D721Med (cell line): ENCODE data around the gene REC8.

Source experiments
- DNase-seq: peaks from one replicate; pipeline ENCODE4 v3.0.0; 2011; ENCODE audit warnings: low spot score; ENCODE audit not compliant: insufficient read length
- FAIRE-seq: peaks from 2 replicates; lab custom pipeline; 2011; peaks lifted over from hg19 to GRCh38; lab: Jason Lieb, UNC
- CTCF ChIP-seq: IDR thresholded peaks from 2 replicates; pipeline ENCODE4 v1.5.1; 2012; ENCODE audit warnings: mild to moderate bottlenecking, control low read depth; ENCODE audit not compliant: insufficient read depth; ENCODE audit errors: missing control alignments

The REC8 gene

DNA sequence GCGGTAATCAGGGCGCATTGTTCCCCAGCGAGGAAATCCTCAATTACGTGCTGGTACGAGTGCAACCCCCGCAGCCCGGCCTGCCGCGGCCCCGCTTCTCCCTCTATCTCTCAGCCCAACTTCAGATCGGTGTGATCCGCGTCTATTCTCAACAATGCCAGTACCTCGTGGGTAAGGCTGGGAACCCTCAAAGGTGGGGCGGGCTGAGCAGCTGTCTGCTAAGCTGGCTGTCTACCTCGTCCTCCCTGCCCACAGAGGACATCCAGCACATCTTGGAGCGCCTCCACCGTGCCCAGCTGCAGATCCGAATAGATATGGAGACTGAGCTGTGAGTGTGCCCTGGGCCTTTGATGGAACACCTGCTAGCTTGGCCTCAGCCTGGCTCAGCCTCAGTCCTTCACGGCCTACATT lies 996 bp downstream of the REC8 start:
- TF ChIP-seq CTCF = no peak
- DNase-seq (no peak), FAIRE-seq (no peak)

GRCh38 chr14:24176599-24176998 lies 4.7 kb downstream of the REC8 start:
- TF ChIP-seq CTCF = no peak
- no peak for DNase-seq
- FAIRE-seq = no peak

GRCh38 chr14:24177041-24177825 lies 5.4 kb downstream of the REC8 start:
- DNase-seq (no peak), FAIRE-seq (no peak)
- TF ChIP-seq CTCF = no peak

- no peak for TF ChIP-seq CTCF
- FAIRE-seq (no peak), DNase-seq (no peak)
These were observed 6.0 kb downstream of the REC8 start for GRCh38 chr14:24177891-24178290.

- FAIRE-seq = no peak
- DNase-seq = no peak
- no peak for TF ChIP-seq CTCF
These were observed 6.7 kb downstream of the REC8 start for GRCh38 chr14:24178399-24179178.

DNA sequence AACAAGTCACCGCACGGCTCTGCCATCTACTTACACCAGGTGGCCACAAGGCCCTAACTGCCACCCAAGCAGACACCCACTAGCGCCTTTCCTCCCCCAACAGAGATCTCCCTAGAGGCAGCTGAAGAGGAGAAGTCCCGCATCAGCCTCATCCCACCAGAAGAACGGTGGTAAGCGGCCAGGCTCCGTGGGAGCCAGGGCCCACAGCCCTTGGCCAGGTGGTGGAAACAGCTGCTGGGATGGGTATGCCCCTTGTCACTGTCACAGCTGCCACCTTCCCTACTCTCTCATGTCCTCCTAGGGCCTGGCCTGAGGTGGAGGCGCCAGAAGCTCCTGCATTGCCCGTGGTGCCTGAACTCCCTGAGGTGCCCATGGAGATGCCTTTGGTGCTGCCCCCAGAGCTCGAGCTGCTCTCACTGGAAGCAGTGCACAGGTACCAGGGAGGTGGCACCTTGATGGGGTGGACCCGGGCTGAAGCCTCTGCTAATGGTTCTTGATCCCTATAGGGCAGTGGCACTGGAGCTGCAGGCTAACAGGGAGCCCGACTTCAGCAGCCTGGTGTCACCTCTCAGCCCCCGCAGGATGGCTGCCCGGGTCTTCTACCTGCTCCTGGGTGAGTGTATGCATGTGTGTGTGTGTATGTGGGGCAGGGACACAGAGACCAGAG lies 7.5 kb downstream of the REC8 start:
- TF ChIP-seq CTCF = no peak
- DNase-seq = no peak
- FAIRE-seq = no peak
